NT2/D1 (cell line): ENCODE data around the gene SERTAD1.

Experiments used
- SUZ12 ChIP-seq: IDR thresholded peaks from 2 replicates; pipeline ENCODE4 v1.6.1; 2011; ENCODE audit not compliant: insufficient read length, insufficient read depth; ENCODE audit errors: extremely low read depth
- YY1 ChIP-seq: IDR thresholded peaks from 2 replicates; pipeline ENCODE4 v1.6.1; 2011; ENCODE audit not compliant: insufficient read length, insufficient read depth
- ZNF274 ChIP-seq: IDR thresholded peaks from 2 replicates; pipeline ENCODE4 v1.6.1; 2011; ENCODE audit warnings: mild to moderate bottlenecking, low read depth, low read length

DNA sequence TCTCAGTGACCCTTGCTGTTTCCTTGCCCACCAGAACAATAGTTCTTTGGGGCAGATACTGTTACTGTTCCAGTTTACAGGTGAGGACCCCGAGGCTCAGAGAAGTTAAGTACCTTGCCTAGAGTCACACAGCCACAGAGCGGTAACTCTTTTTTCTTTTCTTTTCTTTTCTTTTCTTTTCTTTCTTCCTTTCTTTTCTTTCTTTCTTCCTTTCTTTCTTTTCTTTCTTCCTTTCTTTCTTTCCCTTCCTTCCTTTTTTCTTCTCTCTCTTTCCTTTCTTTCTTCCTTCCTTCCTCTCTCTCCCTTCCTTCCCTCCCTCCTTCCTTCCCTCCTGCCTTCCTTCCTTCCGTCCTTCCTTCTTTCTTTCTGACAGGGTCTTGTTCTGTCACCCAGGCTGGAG lies 7.8 kb downstream of the SERTAD1 start:
- no peak for TF ChIP-seq SUZ12
- TF ChIP-seq ZNF274 = no peak
- TF ChIP-seq YY1 = no peak
